Heart left ventricle (tissue), 13 donors: ENCODE measurements around the gene SPEF1.

ENCODE experiments used
- CTCF ChIP-seq, 12 donors: fragments of 200-600 bp; sonication (generic) in 4 of 12; IDR thresholded peaks; one replicate each; pipeline versions ENCODE4 v1.5.0 to v1.8.0; 2018 to 2022; ENCODE audit warnings: antibody characterized with exemption in 12 of 12, mild to moderate bottlenecking in 5 of 12
- POLR2A ChIP-seq, 2 donors: fragments of 450-650 bp; IDR thresholded peaks; one replicate each; pipeline ENCODE4 v1.6.1; 2017; ENCODE audit warnings: antibody characterized with exemption in 2 of 2, mild to moderate bottlenecking in 2 of 2, moderate library complexity in 2 of 2
- donor health status: ischemic (EF 13 %, LVEDD 7.1; RV severe dilation, severe dysfunction).
- donor health status: DM: no; HTN: yes; CAD: no.
- donor health status: DM: no; HTN: no; CAD: no.
- donor health status: ischemic (EF 25% LVEDD 6.9; RV normal size, moderate dysfunction).
- donor health status: ischemic (EF 25% LVEDD 5.7; RV mildly dilated, moderate dysfunction).
- donor health status: ischemic (EF 35%, LVEDD 5.7; RV mildly dilated, moderate dysfunction).
- donor health status: nonischemic (EF 11% LVEDD 7.7; RV severe dilation, severe dysfunction).
- donor health status: DM: yes; HTN: yes; CAD: no.
- donor health status: PGD.
- donor health status: ischemic (EF 29% LVEDD 5.4; RV normal size, mild dysfunction).
- donor health status: nonischemic (EF 23%, LVEDD 6.1; RV moderate dilation, normal function).

- no peak for TF ChIP-seq POLR2A (IDR thresholded peaks at IDR 0.05)
- TF ChIP-seq CTCF (IDR thresholded peaks at IDR 0.05), result no peak
Measured at GRCh38 chr20:3821996-3822395, 40.7 kb upstream of the SPEF1 start.
